ENCODE results near the gene SNAPC3.

GRCh38 chr9:15468145-15468544 is 45.5 kb downstream of the SNAPC3 start:
- TF ChIP-seq EZH2 (IDR thresholded peaks at IDR 0.05; ENCODE audit: insufficient read depth, poor library complexity, severe bottlenecking) (no peak), EZH2phosphoT487 (IDR thresholded peaks at IDR 0.05; ENCODE audit: insufficient read depth, low read depth) (no peak)

Measured in GM23248 (cell line).